A549 (cell line): ENCODE results near the gene HRH4.

Experiments
- CTCF ChIP-seq: fragments of >200 bp; sonication (Bioruptor Twin); formaldehyde crosslinking; IDR thresholded peaks from 3 replicates; pipeline ENCODE4 v1.5.1; 2016
- ESRRA ChIP-seq: fragments of 150-350 bp; IDR thresholded peaks from 2 replicates; pipeline ENCODE4 v1.6.1; 2014; ENCODE audit warnings: mild to moderate bottlenecking, low read length, borderline replicate concordance
- PBX3 ChIP-seq: IDR thresholded peaks from 2 replicates; pipeline ENCODE4 v1.6.1; 2012
- ZFP36 ChIP-seq: fragments of 450-650 bp; IDR thresholded peaks from 2 replicates; pipeline ENCODE4 v1.6.1; 2014; ENCODE audit warnings: borderline replicate concordance; ENCODE audit not compliant: partially characterized antibody

GRCh38 chr18:24491927-24492834 lies 31.7 kb downstream of the HRH4 start:
- TF ChIP-seq ESRRA (no peak), CTCF (no peak), ZFP36 (no peak), PBX3 (no peak)
